GM12878 (cell line): Measurements from ENCODE around the gene SPPL3. TPM values are rescaled to one million over a fixed set of nuclear protein-coding genes. Genes with fewer than 3 reads are reported as not detected.

Experiments used
- ATAC-seq: fragments of 200-7000 bp; cut with Tn5 transposase; 3 replicates; pipeline ENCODE4 v1.9.1; 2020; ENCODE audit warnings: mild to moderate bottlenecking, moderate library complexity
- BruUV-seq: library from RNA; stranded (reverse); fragments of 400-500 nt; replicated peaks from 2 replicates; lab custom pipeline; 2021; lab: Mats Ljungman, UMichigan
- CTCF ChIA-PET: fragments of 300-600 bp; sonication (Branson Sonifier 250); formaldehyde crosslinking; extraction: SDS; loops from one replicate; lab custom pipeline; 2021; ENCODE audit warnings: inconsistent platforms; lab: Yijun Ruan, JAX
- POLR2A ChIA-PET: fragments of 350-600 bp; formaldehyde crosslinking; extraction: SDS; loops from one replicate; lab custom pipeline; 2021; ENCODE audit warnings: inconsistent platforms; lab: Charles Lee
- RAD21 ChIA-PET: fragments of 300-600 bp; sonication (Branson Sonifier 250); formaldehyde crosslinking; loops from one replicate; lab custom pipeline; 2023; ENCODE audit warnings: antibody characterized with exemption; ENCODE audit not compliant: unreplicated experiment; lab: Charles Lee
- SMC1A ChIA-PET: fragments of 300-600 bp; sonication (Branson Sonifier 250); formaldehyde crosslinking; loops from one replicate; lab custom pipeline; 2023; ENCODE audit not compliant: unreplicated experiment, uncharacterized antibody; lab: Charles Lee
- DNase-seq: peaks from one replicate; pipeline ENCODE4 v3.0.0-alpha.2; 2011; ENCODE audit warnings: low read depth, low spot score
- FAIRE-seq: peaks from 3 replicates; lab custom pipeline; 2011; peaks lifted over from hg19 to GRCh38; lab: Jason Lieb, UNC
- H2AFZ ChIP-seq: 2 replicates; pipeline ENCODE4 v1.6.0; 2011; ENCODE audit warnings: low read depth, low read length, control low read depth; ENCODE audit not compliant: control insufficient read depth
- H3K27ac ChIP-seq: 2 replicates; pipeline ENCODE4 v1.5.1; 2011; ENCODE audit warnings: control low read depth; ENCODE audit not compliant: control insufficient read depth, insufficient read depth
- H3K27me3 ChIP-seq, 2 experiments: replicated peaks in 1 of 2; 2 replicates each; pipeline versions ENCODE4 v1.6.0 to v1.6.1; 2011; ENCODE audit warnings: low read length in 1 of 2; ENCODE audit not compliant: control insufficient read depth in 2 of 2, insufficient read depth in 2 of 2
- H3K36me3 ChIP-seq, 2 experiments: 2 replicates each; pipeline ENCODE4 v1.5.1; 2011; ENCODE audit warnings: low read length in 1 of 2; ENCODE audit not compliant: control insufficient read depth in 2 of 2, insufficient read depth in 2 of 2
- H3K4me1 ChIP-seq: 2 replicates; pipeline ENCODE4 v1.6.1; 2011; ENCODE audit warnings: mild to moderate bottlenecking, low read length, moderate library complexity, mixed read lengths; ENCODE audit not compliant: control insufficient read depth, insufficient read depth
- H3K4me2 ChIP-seq: 2 replicates; pipeline ENCODE4 v1.6.0; 2011; ENCODE audit warnings: control low read depth; ENCODE audit not compliant: control insufficient read depth, insufficient read depth
- H3K4me3 ChIP-seq: fragments of 200-600 bp; sonication (generic); 2 replicates; pipeline ENCODE4 v1.5.1; 2016
- H3K79me2 ChIP-seq: 2 replicates; pipeline ENCODE4 v1.6.0; 2011; ENCODE audit warnings: low read length; ENCODE audit not compliant: control insufficient read depth, insufficient read depth
- H3K9ac ChIP-seq: 2 replicates; pipeline ENCODE4 v1.8.0; 2011; ENCODE audit warnings: low read length, control low read depth, mixed read lengths; ENCODE audit not compliant: control insufficient read depth, insufficient read depth
- H3K9me3 ChIP-seq: replicated peaks from 3 replicates; pipeline ENCODE4 v1.5.1; 2011; ENCODE audit warnings: mild to moderate bottlenecking, low read length; ENCODE audit not compliant: control insufficient read depth, insufficient read depth
- H4K20me1 ChIP-seq: 2 replicates; pipeline ENCODE4 v1.6.0; 2011; ENCODE audit not compliant: control insufficient read depth, insufficient read depth
- BRCA1 ChIP-seq: IDR thresholded peaks from 2 replicates; pipeline ENCODE4 v1.6.1; 2011; ENCODE audit warnings: low read depth, low read length, improper control_type of control experiment
- CHD2 ChIP-seq: IDR thresholded peaks from 2 replicates; pipeline ENCODE4 v1.6.1; 2011; ENCODE audit warnings: low read depth, low read length, improper control_type of control experiment, borderline replicate concordance
- ETV6 ChIP-seq, 2 experiments: fragments of 450-650 bp in 1 of 2; IDR thresholded peaks in 1 of 2; conservative IDR thresholded peaks in 1 of 2; 2 replicates each; pipeline ENCODE4 v1.6.1; 2014; ENCODE audit warnings: antibody characterized with exemption in 1 of 2, borderline replicate concordance in 1 of 2, low read depth in 1 of 2, mild to moderate bottlenecking in 1 of 2, moderate library complexity in 1 of 2
- FOS ChIP-seq: IDR thresholded peaks from 3 replicates; pipeline ENCODE4 v1.6.1; 2011; ENCODE audit warnings: borderline replicate concordance; ENCODE audit not compliant: insufficient read length; ENCODE audit errors: extremely low read depth
- IKZF1 ChIP-seq: fragments of 450-650 bp; conservative IDR thresholded peaks from 2 replicates; pipeline ENCODE4 v1.6.1; 2017; ENCODE audit warnings: antibody characterized with exemption, mild to moderate bottlenecking
- LARP7 ChIP-seq: fragments of 450-650 bp; IDR thresholded peaks from 2 replicates; pipeline ENCODE4 v1.6.1; 2017; ENCODE audit warnings: mild to moderate bottlenecking
- MEF2A ChIP-seq: IDR thresholded peaks from 2 replicates; pipeline ENCODE4 v1.6.1; 2011; ENCODE audit warnings: low read depth, mild to moderate bottlenecking, low read length, moderate library complexity; ENCODE audit not compliant: insufficient read depth
- MLLT1 ChIP-seq: fragments of 450-650 bp; IDR thresholded peaks from 2 replicates; pipeline ENCODE4 v1.6.1; 2016; ENCODE audit warnings: mild to moderate bottlenecking
- MYB ChIP-seq: fragments of 150-350 bp; IDR thresholded peaks from 2 replicates; pipeline ENCODE4 v1.6.1; 2014; ENCODE audit warnings: mild to moderate bottlenecking, low read depth, low read length, borderline replicate concordance
- REST ChIP-seq: IDR thresholded peaks from 2 replicates; pipeline ENCODE4 v1.6.1; 2012; ENCODE audit warnings: mild to moderate bottlenecking, low read depth, low read length
- SRF ChIP-seq, 2 experiments: IDR thresholded peaks; 2 replicates each; pipeline ENCODE4 v1.6.1; 2011; ENCODE audit warnings: low read depth in 2 of 2, low read length in 2 of 2, mild to moderate bottlenecking in 1 of 2, moderate library complexity in 1 of 2
- WRNIP1 ChIP-seq: IDR thresholded peaks from 2 replicates; pipeline ENCODE4 v1.6.1; 2011; ENCODE audit warnings: low read depth, low read length, improper control_type of control experiment, borderline replicate concordance
- ZNF207 ChIP-seq: fragments of 450-650 bp; IDR thresholded peaks from 2 replicates; pipeline ENCODE4 v1.6.1; 2014; ENCODE audit warnings: antibody characterized with exemption, mild to moderate bottlenecking, borderline replicate concordance
- ZNF24 ChIP-seq: fragments of 450-650 bp; IDR thresholded peaks from 2 replicates; pipeline ENCODE4 v1.6.1; 2017; ENCODE audit warnings: antibody characterized with exemption, mild to moderate bottlenecking
- ZZZ3 ChIP-seq: IDR thresholded peaks from 2 replicates; pipeline ENCODE4 v1.6.1; 2011; ENCODE audit warnings: low read depth; ENCODE audit not compliant: control insufficient read depth, insufficient read length
- WGBS: methylation state at CpG from one replicate; pipeline ENCODE4 v1.1.6; 2016; ENCODE audit warnings: low lambda C conversion rate; ENCODE audit not compliant: insufficient replicate concordance, insufficient coverage; ENCODE audit errors: missing lambda C conversion rate; 5-methylcytosine and 5-hydroxymethylcytosine counted together
- in situ Hi-C: fragments of 300-500 bp; cut with MboI; formaldehyde crosslinking; loops from 9 replicates; pipeline ENCODE4 v1.14.3; 2018; ENCODE audit warnings: mixed read lengths
- intact Hi-C: fragments of 100-400 bp; cut with micrococcal nuclease; formaldehyde crosslinking; loops from one replicate; pipeline ENCODE4 v1.14.2; 2022; ENCODE audit not compliant: unreplicated experiment
- polyA plus RNA-seq, 11 experiments: library from polyadenylated mRNA; depleted of rRNA in 4 of 11; unstranded in 6 of 11; stranded (reverse) in 5 of 11; fragments of >200 nt; fragmentation: Nextera tagmentation in 4 of 11; fragmentation: Illumina TruSeq in 1 of 11; extraction: Ambion mirVana in 4 of 11; extraction: Trizol in 1 of 11; gene quantifications; 1 replicate in 1 of 11; 2 replicates in 10 of 11; pipeline versions ENCODE4 v1.2.1 to v1.2.3, GENCODE V29; 2011 to 2016; ENCODE audit warnings: inconsistent platforms in 2 of 11, missing spikeins in 2 of 11, low read depth in 1 of 11
- total RNA-seq, 4 experiments: library from RNA; depleted of rRNA in 3 of 4; stranded (reverse); fragments of >200 nt in 3 of 4; fragmentation: Illumina TruSeq in 1 of 4; extraction: Trizol in 1 of 4; gene quantifications; 2 replicates each; pipeline versions ENCODE4 v1.2.1 to v1.2.3, GENCODE V29; 2013 to 2021

SPPL3 gene
- total and polyA plus RNA-seq, 10 of the 15 experiments (the other 5 are each of a cell fraction or from before 2014, with no cell fraction given), result 4.3 to 45.5 (median 11.7) TPM

DNA sequence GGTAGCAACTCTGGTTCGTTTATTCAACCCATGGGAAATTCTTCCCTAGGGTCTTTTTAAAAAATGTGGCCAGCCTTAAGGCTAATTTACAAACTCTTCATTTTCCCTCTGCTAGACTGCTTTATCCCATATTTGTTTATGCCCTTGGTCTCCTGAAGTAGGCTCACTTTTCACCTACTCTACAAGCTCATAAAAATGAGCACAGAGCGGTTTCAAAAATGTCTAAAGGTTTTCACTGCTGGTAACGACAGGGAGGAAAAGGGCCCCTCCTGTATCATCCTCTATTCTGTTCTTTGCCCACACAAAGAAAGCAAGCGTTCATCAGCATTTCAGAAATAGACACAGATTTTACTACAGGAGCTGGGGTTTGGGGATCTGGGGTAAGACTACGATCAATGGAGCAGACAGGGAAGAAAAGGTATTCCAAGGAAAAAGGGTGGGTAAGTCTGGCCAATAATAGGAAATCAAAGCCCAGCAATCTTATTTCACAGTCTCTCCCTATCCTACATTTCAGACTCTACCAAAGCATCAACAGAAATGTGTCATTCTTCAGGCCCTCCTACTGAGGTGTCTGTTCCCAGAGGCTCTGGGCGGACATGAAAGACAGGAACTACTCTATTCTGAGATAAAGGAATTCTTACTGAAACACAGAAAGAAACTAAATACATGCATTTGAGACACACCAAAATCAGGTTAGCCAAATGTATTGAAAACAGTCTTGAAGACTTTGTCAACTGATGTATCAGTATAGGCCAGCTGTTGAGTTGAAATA, 86.4 kb downstream of the SPPL3 start (continued):
- no peak for TF ChIP-seq ZZZ3
- no peak for TF ChIP-seq REST
- no peak for TF ChIP-seq MEF2A
- TF ChIP-seq LARP7, result no peak
- no peak for TF ChIP-seq SRF (IDR thresholded peaks at IDR 0.05; ENCODE audit: low read depth in 2 of 2, low read length in 2 of 2)
- TF ChIP-seq, all 136 proteins: peak for 0

GRCh38 chr12:120816363-120816762, 87.8 kb downstream of the SPPL3 start:
- no peaks in the 10 kb centered on the region; the same call in 1 of the 2 replicates for H4K20me1 ChIP-seq
- BruUV-seq, result no TSS peak
- ChIA-PET RAD21 (interaction anchor here (0.5 to 0.6 kb wide), 2 partner anchors 363 to 481 kb away, joined by 3 read pairs; no protein-coding TSS in a partner anchor), SMC1A (interaction anchor here (1.0 to 4.2 kb wide), 5 partner anchors 8 to 126 kb away, joined by 3 to 25 read pairs (median 3); no protein-coding TSS in a partner anchor), CTCF (interaction anchor here (1.0 to 1.6 kb wide), 4 partner anchors 10 to 280 kb away, joined by 3 to 4 read pairs (median 4); no protein-coding TSS in a partner anchor), POLR2A (interaction anchor here (0.6 to 1.2 kb wide), 3 partner anchors 13 to 376 kb away, joined by 3 to 4 read pairs (median 4); no protein-coding TSS in a partner anchor)
- no peak overlapping the region for H3K4me3 ChIP-seq
- H2AFZ ChIP-seq, result no peak overlapping the region
- 50% methylated on average over 2 of the region's 2 CpGs for WGBS
- H3K27ac ChIP-seq, result no peak overlapping the region
- no peaks in the 10 kb centered on the region; the same call in 2 of the 3 replicates for H3K9me3 ChIP-seq
- in situ Hi-C loops, result no loop called here
- no peak for DNase-seq
- no peak for ATAC-seq
- H3K36me3 ChIP-seq, result no peaks in the 10 kb centered on the region; a peak in 1 of 4 replicates
- no peak for FAIRE-seq
- no peak overlapping the region for H3K4me2 ChIP-seq
- H3K27me3 ChIP-seq, result no peaks in the 10 kb centered on the region
- H3K79me2 ChIP-seq, result peaks cover 46% of the 10 kb centered on the region
- H3K9ac ChIP-seq, result no peak overlapping the region
- peaks cover 19% of the 10 kb centered on the region for H3K4me1 ChIP-seq
- intact Hi-C loops, result no loop called here
- TF ChIP-seq MLLT1 (no peak), ETV6 (conservative IDR thresholded peaks at IDR 0.05 in 1 of 2, IDR thresholded peaks at IDR 0.05 in 1 of 2; ENCODE audit: borderline replicate concordance in 1 of 2, low read depth in 1 of 2) (no peak), CHD2 (no peak), MYB (no peak), ZNF24 (no peak), ZNF207 (no peak), BRCA1 (no peak), FOS (no peak), WRNIP1 (no peak), IKZF1 (no peak)
